NCI-H128 (cell line): ENCODE results near the gene SCNN1A.

Source experiments
- DNase-seq: peaks from one replicate; lab custom pipeline; 2025; ENCODE audit not compliant: unreplicated experiment; lab: John Stamatoyannopoulos, UW

Gene SCNN1A

DNA sequence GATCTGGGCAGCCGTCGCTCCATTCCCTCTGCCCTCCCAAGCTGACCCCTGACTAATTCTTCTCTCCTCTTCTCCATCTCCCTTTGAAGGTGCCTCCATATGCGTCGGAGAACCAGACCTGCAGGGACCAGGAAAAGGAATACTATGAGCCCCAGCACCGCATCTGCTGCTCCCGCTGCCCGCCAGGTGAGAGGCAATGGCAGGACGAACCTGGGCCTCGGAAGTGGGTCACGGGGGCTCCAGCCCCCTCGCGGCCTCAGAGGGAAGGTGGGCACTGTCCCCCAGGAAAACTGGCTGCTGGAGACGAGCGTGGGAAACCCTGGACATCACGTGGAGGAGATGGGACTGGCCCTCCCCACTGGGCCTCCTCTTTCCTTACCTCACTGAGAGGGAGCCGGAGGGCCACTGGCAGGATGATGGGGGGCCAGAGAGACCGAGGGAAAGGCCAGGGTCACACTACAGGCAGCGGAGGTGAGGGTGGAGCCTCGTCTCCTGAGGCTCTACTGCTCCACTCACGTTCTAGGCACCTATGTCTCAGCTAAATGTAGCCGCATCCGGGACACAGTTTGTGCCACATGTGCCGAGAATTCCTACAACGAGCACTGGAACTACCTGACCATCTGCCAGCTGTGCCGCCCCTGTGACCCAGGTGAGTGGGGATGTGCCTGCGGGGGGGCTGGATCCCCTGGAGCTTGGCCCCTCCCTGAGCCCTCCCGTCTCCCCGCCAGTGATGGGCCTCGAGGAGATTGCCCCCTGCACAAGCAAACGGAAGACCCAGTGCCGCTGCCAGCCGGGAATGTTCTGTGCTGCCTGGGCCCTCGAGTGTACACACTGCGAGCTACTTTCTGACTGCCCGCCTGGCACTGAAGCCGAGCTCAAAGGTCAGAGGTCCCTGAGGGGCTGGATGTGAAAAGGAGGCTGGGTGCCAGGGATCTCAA lies 9.4 kb upstream of the SCNN1A start:
- DNase-seq = no peak

GRCh38 chr12:6383572-6384498 lies 8.5 kb upstream of the SCNN1A start, which contains the start of gene LTBR:
Gene LTBR (plus strand): TSS chr12:6384162. CDS start chr12:6384359, 197 bp downstream.
- no peak for DNase-seq

DNA sequence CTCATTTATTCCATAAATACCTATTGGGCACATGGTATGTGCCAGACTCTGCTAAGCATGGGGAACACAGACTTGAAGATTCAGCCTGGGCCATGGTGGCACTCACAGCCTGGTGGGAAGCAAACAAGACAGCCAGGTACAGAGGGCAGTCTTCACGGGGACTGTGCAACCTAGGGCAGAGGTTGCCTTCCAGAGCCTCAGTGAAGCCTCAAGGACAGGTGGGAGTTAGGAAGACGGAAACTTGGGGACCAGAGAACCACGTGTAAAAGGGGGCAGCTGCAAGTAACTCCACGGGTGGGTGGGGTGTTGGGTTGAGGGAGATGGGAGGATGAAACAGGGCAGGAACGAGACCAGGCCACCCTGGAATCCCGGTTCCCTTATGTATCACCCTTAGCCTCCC lies 7.6 kb upstream of the SCNN1A start:
- no peak for DNase-seq

- DNase-seq = no peak
These were observed 7.0 kb upstream of the SCNN1A start for GRCh38 chr12:6382371-6382770.

DNA sequence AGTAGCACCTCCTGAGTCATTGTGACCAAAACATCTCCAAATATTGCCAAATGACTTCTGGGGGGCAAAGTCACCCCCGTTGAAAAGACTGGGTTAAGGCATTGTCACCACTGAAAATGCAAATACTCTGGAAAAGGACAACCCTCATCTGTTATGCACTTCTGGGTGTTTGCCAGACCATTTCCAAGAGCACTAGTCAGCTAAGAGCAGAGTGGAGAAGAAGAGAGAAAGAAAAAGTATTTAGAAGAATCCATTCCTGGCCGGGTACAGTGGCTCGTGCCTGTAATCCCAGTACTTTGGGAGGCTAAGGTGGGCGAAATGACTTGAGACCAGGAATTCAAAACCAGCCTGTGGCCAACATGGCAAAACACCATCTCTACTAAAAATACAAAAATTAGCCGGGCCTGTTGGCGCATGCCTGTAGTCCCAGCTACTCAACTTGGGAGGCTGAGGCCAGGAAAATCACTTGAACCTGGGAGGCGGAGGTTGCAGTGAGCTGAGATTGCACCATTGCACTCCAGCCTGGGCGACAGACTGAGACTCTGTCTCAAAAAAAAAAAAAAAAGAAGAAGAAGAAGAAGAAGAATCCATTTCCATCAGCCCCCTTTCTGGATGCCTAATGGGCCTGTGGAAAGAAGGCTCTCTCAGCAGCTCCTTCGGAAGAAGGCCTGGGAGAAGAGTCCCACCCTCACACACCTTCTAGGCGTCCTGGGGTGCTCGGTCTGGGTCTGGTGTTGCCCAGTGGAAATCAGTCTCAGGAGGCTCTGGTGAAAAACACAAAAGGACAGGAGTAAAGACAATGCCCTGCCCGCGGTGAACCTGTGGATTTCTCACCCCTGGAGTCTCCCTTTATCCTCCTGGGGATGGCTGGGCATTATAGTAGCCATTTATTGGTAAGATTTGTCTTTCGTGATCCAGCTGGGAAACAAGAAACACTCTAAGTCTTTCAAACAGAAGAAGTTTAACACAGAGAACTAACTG lies 5.1 kb upstream of the SCNN1A start:
- no peak for DNase-seq

GRCh38 chr12:6378709-6379472 lies 3.5 kb upstream of the SCNN1A start:
- no peak for DNase-seq

DNA sequence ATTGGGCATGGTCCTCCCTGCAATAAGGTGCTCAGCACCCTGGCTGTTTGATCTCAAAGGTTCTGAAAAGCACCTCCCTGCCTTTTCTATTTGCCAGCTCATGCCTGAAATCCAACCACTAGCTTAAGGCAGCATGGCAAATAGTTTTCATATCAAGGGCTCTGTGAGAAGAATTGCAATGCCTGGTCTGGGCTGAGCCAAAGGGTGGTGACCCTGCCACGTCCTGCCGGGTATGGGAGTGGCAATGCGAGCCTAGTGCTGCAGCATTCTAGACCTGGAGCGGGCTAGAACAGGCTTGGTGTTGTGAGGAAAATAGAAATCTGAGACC lies 2.3 kb upstream of the SCNN1A start:
- no peak for DNase-seq

GRCh38 chr12:6376870-6377666 lies 1.7 kb upstream of the SCNN1A start:
- no peak for DNase-seq

GRCh38 chr12:6376079-6376869 lies 911 bp upstream of the SCNN1A start:
- no peak for DNase-seq

- no peak for DNase-seq
These were observed 590 bp downstream of the SCNN1A start for GRCh38 chr12:6374786-6375160.

- DNase-seq = no peak
These were observed 1.2 kb downstream of the SCNN1A start for GRCh38 chr12:6374028-6374785.

GRCh38 chr12:6373022-6373787 lies 2.2 kb downstream of the SCNN1A start:
- DNase-seq = peak; percentile 76

- peak; percentile 49 for DNase-seq
These were observed 2.9 kb downstream of the SCNN1A start for GRCh38 chr12:6372403-6373003.

DNA sequence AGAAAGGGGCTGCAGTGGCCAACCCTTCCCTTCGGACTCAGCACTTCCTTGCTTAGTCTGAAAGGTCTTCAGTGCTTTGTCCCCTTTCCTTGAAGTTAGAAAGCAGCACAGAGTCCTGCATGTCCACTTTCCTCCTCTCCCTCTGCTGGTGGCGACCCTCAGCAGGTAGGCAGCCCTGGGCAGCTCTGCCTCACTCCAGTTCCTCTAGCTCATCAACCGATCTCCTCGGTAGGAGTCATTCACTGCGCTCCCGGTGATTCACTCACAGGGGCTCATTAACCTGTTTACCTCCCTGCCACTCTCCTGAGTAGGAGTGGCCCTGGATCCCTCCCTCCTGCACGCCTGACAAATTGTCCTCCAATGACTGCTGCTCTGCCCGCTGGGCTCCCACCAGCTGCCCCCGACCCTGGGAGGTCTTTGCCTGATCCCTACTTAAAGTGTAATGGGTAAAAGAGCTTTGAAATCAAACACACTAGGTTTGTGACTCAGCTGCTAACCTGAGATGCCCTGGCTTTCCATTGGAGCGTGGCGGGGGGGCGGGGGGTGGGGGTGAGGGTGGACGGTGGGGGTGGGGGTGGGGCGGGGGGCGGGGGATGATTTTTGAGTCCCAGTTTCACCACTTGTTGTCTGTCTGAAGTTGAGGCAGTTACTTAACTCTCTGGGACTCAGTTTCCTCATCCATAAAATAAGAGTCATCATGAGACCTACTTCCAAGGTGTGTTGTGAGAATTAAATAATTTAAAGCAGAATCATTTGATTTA lies 4.2 kb downstream of the SCNN1A start:
- DNase-seq = peak; percentile 93

- DNase-seq = no peak
These were observed 4.8 kb downstream of the SCNN1A start for GRCh38 chr12:6370576-6370935.
